ENCODE data around the gene ELL.
A peak's percentile ranks its signal among the peaks of the same experiment; 100 is the strongest.

The ELL gene

DNA sequence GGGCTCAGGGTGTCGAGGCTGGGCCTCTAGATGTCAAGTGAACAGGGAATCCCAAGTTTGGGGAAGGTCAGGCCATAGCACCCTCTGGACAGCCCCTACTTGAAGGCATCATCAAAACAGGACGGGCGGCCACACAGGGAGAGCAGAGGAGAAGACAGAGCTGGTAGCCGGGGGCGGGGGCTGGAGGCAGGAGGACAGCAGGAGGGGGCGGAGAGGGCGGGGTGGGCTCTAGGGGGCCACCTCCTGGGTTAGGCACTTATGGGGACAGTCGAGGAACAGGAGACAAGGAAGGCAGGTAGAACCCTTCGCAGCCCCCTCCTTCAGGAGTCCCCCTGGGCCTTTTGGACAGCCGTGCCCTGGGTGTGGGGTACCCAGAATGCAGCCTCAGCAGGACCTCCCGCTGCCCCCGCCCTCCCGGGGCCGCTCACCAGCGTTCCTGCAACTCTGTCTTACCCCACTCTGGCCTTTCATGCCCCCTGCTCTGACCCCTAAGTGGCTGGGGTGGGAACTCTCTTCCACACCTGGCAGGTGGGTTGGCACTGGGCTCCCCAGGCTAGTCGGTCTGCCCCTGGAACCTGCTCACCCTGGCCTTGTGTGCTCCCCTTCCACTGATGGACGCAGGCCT, 96.9 kb downstream of the ELL start:
- DNase-seq: no peak

DNA sequence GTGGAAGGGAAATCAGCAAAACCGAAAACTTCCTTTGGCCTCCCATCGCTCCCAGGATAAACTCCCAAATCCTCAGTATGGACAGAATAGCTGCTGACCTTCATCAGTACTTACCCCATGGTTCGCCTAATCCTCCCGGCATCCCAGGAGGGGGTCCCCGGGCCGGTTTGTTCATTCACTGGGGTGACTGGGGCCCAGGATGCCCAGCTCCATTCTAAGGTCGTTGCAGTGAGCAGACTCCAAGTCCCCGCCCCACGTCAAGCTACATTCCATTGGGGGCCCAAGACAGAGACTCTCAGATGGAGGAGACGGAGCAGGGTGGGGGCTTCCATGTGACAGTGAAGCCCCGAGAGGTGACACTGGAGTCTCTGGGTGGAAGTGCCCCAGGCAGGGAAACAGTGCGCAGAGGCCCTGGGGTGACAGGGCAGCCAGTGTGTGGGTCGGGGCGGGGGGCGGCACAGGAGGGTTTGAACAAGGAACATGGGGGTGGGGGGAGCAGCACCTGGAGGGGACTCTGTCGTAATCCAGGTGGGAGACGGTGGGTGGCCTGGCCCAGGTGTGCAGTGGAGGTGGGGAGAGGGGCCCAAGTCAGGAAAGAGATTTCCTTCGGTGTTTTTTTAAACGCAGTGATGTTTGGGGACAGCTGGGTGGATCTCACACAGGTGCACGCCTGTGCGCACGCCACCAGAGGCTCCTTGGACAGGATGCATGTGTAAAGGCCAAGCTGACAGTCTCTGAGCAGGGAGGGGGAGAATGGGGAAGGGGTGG, 97.6 kb downstream of the ELL start:
- no peak for DNase-seq

DNA sequence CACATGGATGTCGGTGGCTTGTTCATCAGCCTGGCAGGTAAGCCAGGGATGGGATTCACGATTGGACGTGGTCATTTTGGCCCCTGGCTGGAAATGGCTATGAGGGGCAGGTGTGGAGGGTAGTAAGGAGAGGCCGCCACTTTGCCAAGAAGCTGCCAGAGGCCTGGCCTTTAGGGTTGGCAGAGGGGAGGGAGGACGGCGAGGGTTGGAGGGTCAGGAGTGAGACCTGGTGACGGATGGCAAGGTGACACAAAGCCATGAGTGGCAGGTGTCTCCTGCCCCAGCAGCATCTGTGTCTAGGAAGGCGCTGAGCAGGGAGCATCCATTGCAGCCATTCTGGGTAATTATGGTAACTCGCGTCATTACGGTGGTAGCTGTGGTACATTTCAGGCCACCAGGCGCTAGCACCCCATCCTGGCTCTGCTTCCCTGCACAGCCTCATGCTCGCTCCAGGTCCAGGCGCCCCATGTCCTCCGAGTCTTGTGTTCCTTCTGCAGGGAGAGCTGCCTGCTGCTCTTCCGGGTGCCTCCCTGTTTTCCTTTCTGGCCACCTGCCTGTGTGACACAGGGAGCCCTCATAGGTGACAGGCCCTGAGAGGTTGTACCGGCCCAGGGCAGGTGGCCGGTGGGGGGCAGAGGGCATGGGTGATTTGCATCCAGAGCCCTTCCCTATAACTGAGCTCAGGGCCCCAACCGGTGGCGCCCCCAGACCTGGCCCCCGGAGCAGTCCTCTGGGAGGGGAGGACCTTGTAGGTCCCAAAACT, 98.4 kb downstream of the ELL start:
- no peak for DNase-seq

- peak in 1 of 51 donors; percentile 51 for DNase-seq
Observed at GRCh38 chr19:18422530-18423191, 99.2 kb downstream of the ELL start.

GRCh38 chr19:18421371-18421959, 100.4 kb downstream of the ELL start:
- DNase-seq: no peak

- DNase-seq: no peak
Observed at GRCh38 chr19:18420930-18421329, 100.9 kb downstream of the ELL start.

GRCh38 chr19:18419699-18420460, 102.0 kb downstream of the ELL start:
- DNase-seq: peak in 3 of 51 donors; percentile 6 to 24 (median 23)

- DNase-seq: peak in 39 of 51 donors; percentile 23 to 84 (median 55)
Observed at GRCh38 chr19:18419195-18419698, 102.6 kb downstream of the ELL start, which contains the start of gene SSBP4. TSS of gene SSBP4 (plus strand) at chr19:18419398. CDS start at chr19:18419649, 251 bp downstream.

DNA sequence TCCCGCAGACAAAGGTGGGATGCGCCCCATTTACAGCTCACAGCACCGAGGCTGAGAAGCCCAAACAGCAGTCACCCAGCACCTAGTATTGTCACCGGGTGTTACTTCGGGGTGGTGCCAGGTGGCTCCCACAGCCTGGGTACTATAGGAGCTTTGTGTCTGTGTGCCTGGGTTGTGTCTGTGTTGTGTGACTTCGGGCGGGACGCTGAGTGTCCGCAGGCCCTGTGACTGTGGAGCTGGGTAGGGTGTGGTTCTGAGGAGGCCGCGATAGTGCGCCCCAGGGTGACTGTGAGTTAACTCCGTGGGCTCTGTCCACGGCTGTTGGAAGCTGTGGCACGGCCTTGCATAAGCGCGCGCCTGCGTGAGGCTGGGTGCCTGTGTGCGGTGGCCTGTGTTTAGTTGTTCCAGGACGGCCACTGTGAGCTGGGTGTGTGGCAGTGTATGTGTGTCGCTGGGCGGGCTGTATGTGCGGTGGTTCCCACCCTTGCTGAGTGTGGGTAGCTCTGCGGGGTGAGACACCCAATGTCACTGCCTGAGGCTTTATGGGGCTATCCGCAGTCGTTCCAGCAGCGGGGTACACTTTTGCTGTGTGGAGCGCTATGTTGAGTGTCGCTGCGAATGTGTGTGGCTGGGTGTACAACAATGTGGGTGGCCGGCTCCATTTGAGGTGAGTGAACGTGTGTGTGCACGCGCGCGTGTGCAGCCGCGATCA, 103.2 kb downstream of the ELL start:
- peak in 11 of 51 donors; percentile 18 to 84 (median 52) for DNase-seq

GRCh38 chr19:18418029-18418482, 103.8 kb downstream of the ELL start:
- DNase-seq: peak in 2 of 51 donors; percentile 38 to 49

- peak in 28 of 51 donors; percentile 21 to 72 (median 46) for DNase-seq
Observed at GRCh38 chr19:18417250-18418028, 104.4 kb downstream of the ELL start.

DNA sequence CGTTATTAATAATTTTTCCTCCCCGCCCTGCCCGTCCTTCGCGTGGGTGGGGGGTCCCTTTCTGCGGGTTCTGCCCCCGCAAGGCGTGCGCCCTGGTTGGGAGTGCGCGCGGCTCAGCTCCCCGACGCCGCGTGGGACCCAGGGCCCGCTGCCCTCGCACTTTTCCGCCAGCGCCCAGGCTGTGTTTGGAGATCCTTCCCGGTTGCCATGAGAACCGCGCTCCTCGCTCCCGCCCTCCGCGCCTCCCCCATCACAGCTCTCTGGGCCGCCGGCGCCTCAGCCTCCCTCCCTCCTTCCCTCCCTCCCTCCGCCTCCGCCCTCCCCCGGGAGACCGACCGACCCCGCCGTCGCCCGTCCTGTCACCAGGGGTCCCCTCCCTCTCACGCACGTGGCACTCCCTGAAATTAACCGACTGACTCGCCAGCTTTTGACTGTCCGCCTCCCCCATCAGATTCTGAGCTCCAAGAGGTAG, 105.1 kb downstream of the ELL start:
- DNase-seq: peak in 47 of 51 donors; percentile 16 to 85 (median 70)

- DNase-seq: peak in 19 of 51 donors; percentile 14 to 67 (median 35)
Observed at GRCh38 chr19:18415178-18415867, 106.5 kb downstream of the ELL start.

- no peak for DNase-seq
Observed at GRCh38 chr19:18414504-18415177, 107.2 kb downstream of the ELL start.

DNA sequence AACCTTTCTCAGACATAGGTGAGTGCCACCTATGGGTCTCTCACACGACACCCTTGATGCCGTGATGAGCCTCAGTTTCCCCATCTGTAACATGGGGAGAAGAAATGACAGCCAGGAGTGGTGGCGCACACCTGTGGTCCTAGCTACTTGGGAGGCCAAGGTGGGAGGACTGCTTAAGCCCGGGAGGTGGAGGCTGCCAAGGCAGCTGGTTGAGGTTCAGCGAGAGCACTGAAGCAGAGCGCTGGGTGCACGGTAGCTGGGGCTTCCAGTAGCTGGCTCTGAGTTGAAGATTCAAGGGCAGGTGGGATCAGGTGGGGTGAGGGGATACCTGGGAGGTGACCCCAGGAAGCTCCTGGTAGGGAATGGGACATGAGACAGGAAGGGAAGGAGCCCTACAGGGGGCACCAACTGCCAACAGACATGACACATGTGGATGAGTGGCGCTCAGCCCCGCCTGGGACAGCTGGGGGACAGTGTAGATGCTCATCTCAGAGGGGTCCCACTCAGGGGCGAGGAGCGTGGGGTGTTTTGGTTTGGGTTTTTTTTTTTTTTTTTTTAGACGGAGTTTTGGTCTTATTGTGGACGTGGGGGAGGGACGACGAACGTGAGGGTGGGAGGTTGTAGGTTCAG, 109.1 kb downstream of the ELL start:
- no peak for DNase-seq

DNA sequence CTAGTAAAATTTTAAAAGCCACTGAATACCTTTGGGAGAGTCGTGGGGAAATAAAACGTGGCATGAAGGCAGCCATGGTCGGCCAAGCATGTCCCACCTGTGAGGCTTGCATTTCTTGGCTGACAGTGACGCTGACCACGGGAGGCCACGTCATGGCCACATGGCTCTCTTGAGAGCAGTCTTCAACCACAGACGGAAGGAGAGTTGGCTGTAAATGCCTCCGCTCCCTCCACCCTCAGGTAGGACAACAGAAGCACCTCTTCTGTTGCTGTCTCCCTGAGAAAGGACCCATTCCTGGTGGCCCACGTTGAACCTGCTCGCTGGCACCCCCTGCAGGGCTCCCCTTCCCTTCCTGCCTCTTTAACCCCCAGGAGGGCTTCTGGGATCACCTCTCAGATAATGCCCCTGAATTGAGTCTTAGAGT, 113.8 kb downstream of the ELL start:
- DNase-seq: no peak

- no peak for DNase-seq
Observed at GRCh38 chr19:18406749-18407148, 115.1 kb downstream of the ELL start.

Data from hypothalamus (tissue), 51 donors.